Fibroblast of skin of scalp (primary cell): ENCODE results near the gene PHRF1.

Experiments used
- DNase-seq: peaks from one replicate; pipeline ENCODE4 v3.0.0-alpha.2; 2013

Gene PHRF1

DNA sequence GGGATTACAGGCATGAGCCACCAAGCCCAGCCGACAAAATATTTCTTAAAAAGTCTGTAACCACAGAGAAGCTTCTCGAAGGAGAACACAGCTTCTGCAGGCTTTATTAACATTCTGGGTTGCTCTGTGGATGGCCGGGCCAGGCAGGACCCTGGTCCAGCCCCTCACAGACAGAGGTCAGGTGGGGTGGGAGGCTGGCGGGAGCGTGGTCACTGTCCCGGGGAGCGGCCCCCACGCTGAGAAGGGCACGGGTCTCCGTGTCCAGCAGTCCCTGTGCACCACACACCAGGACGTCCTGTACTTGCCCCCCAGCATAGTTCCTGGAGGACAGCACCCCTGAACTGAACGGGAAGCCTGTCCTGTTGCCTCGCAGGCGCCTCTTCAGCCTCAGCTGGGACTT, 80.2 kb downstream of the PHRF1 start:
- no peak for DNase-seq

DNA sequence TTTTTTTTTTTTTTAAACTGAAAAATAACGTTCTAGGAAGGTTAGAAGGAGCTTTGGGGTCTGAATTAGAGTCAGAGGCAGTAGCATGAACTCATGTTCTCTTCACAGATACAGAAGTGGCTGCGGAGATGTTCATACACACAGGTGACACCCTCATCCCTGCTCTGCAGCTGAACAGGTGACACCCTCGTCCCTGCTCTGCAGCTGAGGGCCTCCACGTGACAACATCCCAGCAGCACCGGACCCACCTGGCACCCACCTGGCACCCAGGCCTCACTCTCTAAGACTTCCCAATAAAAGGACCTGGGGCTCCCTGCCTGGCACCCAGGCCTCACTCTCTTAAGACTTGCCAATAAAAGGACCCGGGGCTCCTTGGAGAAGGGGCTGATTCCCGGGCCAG, 80.6 kb downstream of the PHRF1 start:
- no peak for DNase-seq

DNA sequence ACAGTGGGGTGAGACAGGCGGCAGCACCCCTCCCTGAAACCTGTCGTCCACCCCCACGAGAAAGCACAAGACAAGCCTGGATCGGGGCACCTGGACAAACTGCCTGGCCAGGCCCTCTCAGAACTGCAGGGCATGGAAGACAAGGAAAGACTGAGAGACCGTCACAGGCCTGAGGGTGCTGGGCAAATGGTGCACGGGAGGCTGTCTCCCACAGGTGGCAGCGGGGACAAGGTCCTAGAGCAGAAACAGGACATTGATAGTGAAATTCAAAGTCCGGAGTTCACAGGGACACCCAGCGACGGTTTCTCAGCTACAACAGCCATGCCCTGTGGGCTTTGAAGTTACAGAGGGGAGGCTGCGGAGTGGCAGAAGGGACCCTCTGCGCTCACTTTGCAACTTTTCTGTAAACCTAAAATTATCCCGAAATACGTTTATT, 81.4 kb downstream of the PHRF1 start:
- DNase-seq, result no peak

DNA sequence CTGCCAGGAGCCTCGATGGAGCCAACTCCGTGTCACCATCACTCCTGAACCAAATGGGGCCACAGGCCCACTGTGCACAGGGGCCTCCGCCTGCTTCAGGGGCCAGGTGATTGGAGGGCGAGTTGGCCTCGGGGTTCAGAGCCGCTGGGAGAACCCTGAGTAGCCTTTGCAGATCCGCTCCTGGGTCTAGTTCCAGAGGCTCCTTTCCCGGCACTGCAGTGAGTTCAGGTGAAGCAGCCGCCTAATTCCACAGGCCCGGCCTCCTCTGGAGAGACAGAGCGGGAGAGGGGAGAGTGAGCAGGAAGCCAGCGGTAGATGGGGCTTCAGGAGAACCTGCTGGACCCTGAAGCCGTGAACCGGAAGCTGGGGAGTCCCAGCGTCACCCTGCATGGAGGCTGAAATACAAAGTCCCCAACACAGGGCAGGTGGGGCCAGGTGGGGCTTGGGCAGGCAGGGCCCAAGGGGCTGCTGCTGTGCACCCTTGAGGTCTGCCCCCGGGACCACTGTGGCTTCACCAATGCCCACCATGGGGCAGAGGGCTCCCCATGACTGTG, 83.3 kb downstream of the PHRF1 start:
- no peak for DNase-seq

DNA sequence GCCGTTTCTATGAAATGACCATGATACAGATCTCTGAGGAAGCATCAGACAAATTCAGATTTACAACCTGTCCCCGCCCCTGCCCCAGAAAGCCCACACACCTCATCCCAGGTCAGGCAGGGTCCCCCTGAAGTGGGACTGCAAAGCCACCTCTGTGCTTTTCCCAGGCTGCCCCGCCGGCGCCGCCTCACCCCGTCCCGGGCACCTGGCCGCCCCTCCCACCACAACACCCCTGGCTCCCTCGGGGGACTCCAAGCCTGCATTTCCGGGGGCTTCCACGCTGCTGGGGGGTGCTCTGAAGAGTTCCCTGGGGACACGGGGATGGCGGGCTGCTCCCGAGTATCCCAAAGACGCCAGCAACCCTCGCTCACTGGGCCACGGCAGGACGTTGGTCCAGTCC, 84.0 kb downstream of the PHRF1 start:
- no peak for DNase-seq

DNA sequence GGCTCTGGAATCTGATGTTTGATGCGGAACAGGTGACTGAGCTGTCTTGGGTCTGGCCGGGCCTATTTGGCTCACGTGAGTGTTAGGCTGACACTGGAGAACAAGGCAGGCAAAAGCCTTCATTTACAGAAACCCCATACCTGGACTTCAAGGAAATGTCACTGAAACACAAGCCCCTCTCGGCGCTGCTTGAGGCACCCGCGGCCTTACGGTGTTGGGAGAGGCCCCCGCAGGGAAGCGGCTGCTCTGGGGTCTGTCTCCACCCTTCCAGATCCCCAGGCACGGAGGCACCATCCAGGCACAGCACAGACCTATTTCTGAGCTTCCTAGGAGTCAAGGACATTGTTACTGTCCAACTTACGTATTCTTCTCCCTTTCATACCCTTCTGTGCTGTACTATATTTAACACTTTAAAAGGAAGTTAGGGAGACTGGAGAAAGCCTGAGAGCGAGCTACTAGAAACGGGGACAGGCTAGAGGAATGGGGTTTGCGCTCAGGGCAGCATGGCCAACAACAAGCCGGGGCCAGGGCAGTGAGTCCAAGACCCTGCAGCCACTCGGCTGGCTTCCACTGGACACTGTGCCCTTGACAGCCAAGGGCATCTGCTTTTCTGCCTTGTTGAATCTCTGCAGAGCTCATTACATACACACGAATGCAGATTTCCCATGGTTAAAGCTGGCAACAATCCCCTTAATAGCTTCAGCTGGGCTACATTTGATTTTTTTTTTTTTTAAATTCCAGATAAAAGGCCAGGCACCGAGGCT, 84.6 kb downstream of the PHRF1 start:
- DNase-seq, result no peak
